ENCODE measurements around the gene RANBP17. TPM values are rescaled to one million over a fixed set of nuclear protein-coding genes. Genes with fewer than 3 reads are reported as not detected.

RANBP17 gene
- total RNA-seq, 1 donor from 2014 or later: 15.7 TPM

- Mint-ChIP-seq H3K4me3 (ENCODE audit: unreplicated experiment) (no peak overlapping the region), H3K36me3 (ENCODE audit: unreplicated experiment) (peaks cover 4% of the 10 kb centered on the region), H3K27ac (ENCODE audit: unreplicated experiment) (no peak overlapping the region), H3K4me1 (ENCODE audit: unreplicated experiment) (peaks cover 16% of the 10 kb centered on the region), H3K27me3 (ENCODE audit: unreplicated experiment) (no peaks in the 10 kb centered on the region), H3K9me3 (ENCODE audit: unreplicated experiment) (peaks cover 8% of the 10 kb centered on the region)
- no peak for DNase-seq (ENCODE audit: extremely low spot score, unreplicated experiment)
- TF ChIP-seq CTCF (IDR thresholded peaks at IDR 0.05): no peak
Observed at GRCh38 chr5:171092194-171092593, 230.4 kb downstream of the RANBP17 start.

DNA sequence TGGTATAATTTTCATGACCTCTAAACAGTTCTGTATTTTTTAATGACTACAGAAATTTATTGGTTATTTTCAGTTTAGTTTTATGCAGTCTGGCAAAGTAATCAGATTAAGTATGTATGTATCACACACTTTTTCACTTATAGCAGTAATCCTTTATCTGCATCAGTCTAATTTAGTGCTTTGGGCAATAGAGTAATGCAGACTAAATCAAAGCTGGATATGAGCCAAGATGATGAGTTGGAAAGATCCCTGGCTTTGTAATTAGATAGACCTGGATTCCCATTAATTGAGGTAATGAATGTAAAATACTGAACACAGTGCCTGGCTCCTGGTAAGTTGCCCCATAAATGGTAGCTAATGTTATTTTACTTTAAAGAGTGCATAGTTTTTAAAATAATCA, 231.8 kb downstream of the RANBP17 start:
- no peak for TF ChIP-seq CTCF (IDR thresholded peaks at IDR 0.05)
- no peak for DNase-seq (ENCODE audit: extremely low spot score, unreplicated experiment)
- Mint-ChIP-seq H3K27me3 (ENCODE audit: unreplicated experiment) (no peaks in the 10 kb centered on the region), H3K9me3 (ENCODE audit: unreplicated experiment) (peaks cover 8% of the 10 kb centered on the region), H3K4me1 (ENCODE audit: unreplicated experiment) (peaks cover 16% of the 10 kb centered on the region), H3K36me3 (ENCODE audit: unreplicated experiment) (peaks cover 4% of the 10 kb centered on the region), H3K27ac (ENCODE audit: unreplicated experiment) (no peak overlapping the region), H3K4me3 (ENCODE audit: unreplicated experiment) (no peak overlapping the region)

GRCh38 chr5:171094356-171094755, 232.5 kb downstream of the RANBP17 start:
- H3K4me1 Mint-ChIP-seq (ENCODE audit: unreplicated experiment): peaks cover 16% of the 10 kb centered on the region
- H3K4me3 Mint-ChIP-seq (ENCODE audit: unreplicated experiment): no peak overlapping the region
- no peak overlapping the region for H3K27ac Mint-ChIP-seq (ENCODE audit: unreplicated experiment)
- DNase-seq (ENCODE audit: extremely low spot score, unreplicated experiment): no peak
- no peaks in the 10 kb centered on the region for H3K27me3 Mint-ChIP-seq (ENCODE audit: unreplicated experiment)
- no peak for TF ChIP-seq CTCF (IDR thresholded peaks at IDR 0.05)
- peaks cover 8% of the 10 kb centered on the region for H3K9me3 Mint-ChIP-seq (ENCODE audit: unreplicated experiment)
- H3K36me3 Mint-ChIP-seq (ENCODE audit: unreplicated experiment): peaks cover 4% of the 10 kb centered on the region

- H3K9me3 Mint-ChIP-seq (ENCODE audit: unreplicated experiment): peaks cover 13% of the 10 kb centered on the region
Observed at GRCh38 chr5:171102877-171103610, 241.2 kb downstream of the RANBP17 start.

More at GRCh38 chr5:171102877-171103610, 241.2 kb downstream of the RANBP17 start:
- TF ChIP-seq CTCF (IDR thresholded peaks at IDR 0.05): no peak
- Mint-ChIP-seq H3K4me1 (ENCODE audit: unreplicated experiment) (no peaks in the 10 kb centered on the region), H3K36me3 (ENCODE audit: unreplicated experiment) (peaks cover 12% of the 10 kb centered on the region), H3K4me3 (ENCODE audit: unreplicated experiment) (no peak overlapping the region), H3K27me3 (ENCODE audit: unreplicated experiment) (no peaks in the 10 kb centered on the region), H3K27ac (ENCODE audit: unreplicated experiment) (no peak overlapping the region)
- no peak for DNase-seq (ENCODE audit: extremely low spot score, unreplicated experiment)

All from osteocyte (in vitro differentiated cells).